Measurements from ENCODE around the gene NHLRC2. TPM values are rescaled to one million over a fixed set of nuclear protein-coding genes. Genes with fewer than 3 reads are reported as not detected.

NHLRC2 gene
- total and polyA plus RNA-seq, 2 donors (not counting 3 experiments of a cell fraction or from before 2014, with no cell fraction given): 5.2 to 28.2 TPM

DNA sequence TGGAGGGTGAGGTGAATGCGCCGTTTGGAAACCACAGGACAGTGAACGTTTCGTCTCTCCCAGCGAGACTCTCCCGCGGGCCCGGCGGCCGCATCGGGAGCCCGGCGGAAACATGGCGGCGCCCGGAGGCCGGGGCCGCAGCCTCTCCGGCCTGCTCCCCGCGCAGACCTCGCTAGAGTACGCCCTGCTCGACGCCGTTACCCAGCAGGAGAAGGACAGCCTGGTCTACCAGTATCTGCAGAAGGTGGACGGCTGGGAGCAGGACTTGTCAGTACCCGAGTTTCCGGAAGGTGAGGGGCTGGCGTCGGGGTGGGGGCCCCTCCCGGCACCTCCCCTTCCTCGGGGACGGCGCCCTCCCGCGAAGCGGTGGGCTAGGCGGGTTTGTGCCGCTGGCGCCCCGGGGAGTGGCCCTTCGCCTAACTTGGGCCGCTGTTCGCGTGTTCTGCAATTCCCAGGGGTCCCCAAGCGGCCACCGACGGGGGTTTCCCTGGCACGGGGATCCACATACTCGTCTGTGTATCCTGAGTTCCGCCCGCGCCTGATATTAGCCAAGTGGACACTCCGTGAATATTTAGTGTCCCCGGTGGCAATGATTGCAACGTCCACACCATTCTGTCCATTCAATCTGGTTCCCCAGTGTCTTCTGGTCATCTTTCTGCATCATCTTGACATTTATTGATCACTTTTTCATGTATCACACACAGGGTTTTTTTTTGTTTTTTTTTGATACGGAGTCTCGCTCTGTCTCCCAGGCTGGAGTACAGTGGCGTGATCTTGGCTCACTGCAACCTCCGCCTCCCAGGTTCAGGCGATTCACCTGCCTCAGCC, 514 bp downstream of the NHLRC2 start:
- DNase-seq (ENCODE audit: low read depth, low spot score) (peak; percentile 63), FAIRE-seq (no peak)
- peaks cover 0 to 7% of the 10 kb centered on the region in 2 experiments for H3K36me3 ChIP-seq (ENCODE audit: control insufficient read depth in 2 of 2, extremely low read depth in 1 of 2, insufficient read depth in 2 of 2, low read length in 2 of 2)
- CTCF ChIA-PET: interaction anchor here (0.6 kb wide), 1 partner anchor 17 kb away, joined by 3 read pairs; no protein-coding TSS in a partner anchor
- H3K9me1 ChIP-seq (replicated peaks; ENCODE audit: control insufficient read depth, extremely low read depth, insufficient read depth, low read length): no peaks in the 10 kb centered on the region
- peak overlapping the region; percentile 98 for H3K9ac ChIP-seq (replicated peaks; ENCODE audit: extremely low read depth, insufficient read depth, low read length)
- no peaks in the 10 kb centered on the region for H3K27me3 ChIP-seq (ENCODE audit: control insufficient read depth in 2 of 2, insufficient read depth in 2 of 2, low read length in 2 of 2)
- H3K4me3 ChIP-seq (replicated peaks in 1 of 3; ENCODE audit: insufficient read depth in 1 of 3, low read depth in 1 of 3, low read length in 3 of 3): peak overlapping the region; percentile 87 to 99 (median 87)
- H3K9me3 ChIP-seq (replicated peaks; ENCODE audit: control insufficient read depth, insufficient read depth, low read length): no peaks in the 10 kb centered on the region
- H3K4me2 ChIP-seq (ENCODE audit: insufficient read depth, low read length): peak overlapping the region; percentile 96
- no peak for TF ChIP-seq GATA2 (IDR thresholded peaks at IDR 0.05; ENCODE audit: insufficient read depth, insufficient read length, low read depth, low read length)
- no peak for TF ChIP-seq MYC (IDR thresholded peaks at IDR 0.05; ENCODE audit: low read depth, low read length)
- peak in 1 of 2 donors; percentile 3 for TF ChIP-seq CTCF (IDR thresholded peaks at IDR 0.05; ENCODE audit: extremely low read depth in 1 of 2, insufficient read depth in 1 of 2, low read depth in 1 of 2, low read length in 2 of 2)
- no peak for TF ChIP-seq JUN (IDR thresholded peaks at IDR 0.05; ENCODE audit: borderline replicate concordance, insufficient read depth, insufficient read length, low read depth)
- TF ChIP-seq POLR2AphosphoS5 (IDR thresholded peaks at IDR 0.05; ENCODE audit: insufficient read depth, low read depth, low read length): peak; percentile 79
- peak; percentile 80 for TF ChIP-seq POLR2A (IDR thresholded peaks at IDR 0.05; ENCODE audit: low read depth, low read length)
- TF ChIP-seq, protein P1, sequence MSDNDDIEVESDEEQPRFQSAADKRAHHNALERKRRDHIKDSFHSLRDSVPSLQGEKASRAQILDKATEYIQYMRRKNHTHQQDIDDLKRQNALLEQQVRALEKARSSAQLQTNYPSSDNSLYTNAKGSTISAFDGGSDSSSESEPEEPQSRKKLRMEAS (IDR thresholded peaks at IDR 0.05; ENCODE audit: insufficient read depth, insufficient read length): no peak
- no peak for TF ChIP-seq EZH2 (IDR thresholded peaks at IDR 0.05; ENCODE audit: borderline replicate concordance, low read depth, low read length, severe bottlenecking)
- no peak for TF ChIP-seq FOS (IDR thresholded peaks at IDR 0.05; ENCODE audit: borderline replicate concordance, insufficient read depth, low read length)
- POLR2A ChIA-PET: no interaction called here
- peak overlapping the region; percentile 90 for H2AFZ ChIP-seq (ENCODE audit: low read depth, low read length)
- dilution Hi-C loops (cut with MboI; ENCODE audit: extremely low pct_ligation_motif_present, low sequenced_read_pairs) (no loop called here), intact Hi-C loops (cut with micrococcal nuclease) (loop anchor here (1.0 to 2.0 kb wide), 5 partner anchors 76 to 246 kb away; partner anchors contain the start of gene ADRB1)
- peak overlapping the region; percentile 96 for H3K27ac ChIP-seq (ENCODE audit: insufficient read depth, low read depth, low read length)
- peaks cover 43% of the 10 kb centered on the region for H3K4me1 ChIP-seq (ENCODE audit: control insufficient read depth, extremely low read depth, insufficient read depth, low read length)
- no peaks in the 10 kb centered on the region for H4K20me1 ChIP-seq (replicated peaks; ENCODE audit: control insufficient read depth, extremely low read depth, insufficient read depth, low read length)
- peaks cover 37% of the 10 kb centered on the region for H3K79me2 ChIP-seq (ENCODE audit: control insufficient read depth, insufficient read depth, low read length)
- no TSS peak for BruUV-seq (replicated peaks)

Data from endothelial cell of umbilical vein (primary cell).